Measurements from ENCODE around the gene MERTK. TPM values are rescaled to one million over a fixed set of nuclear protein-coding genes. Genes with fewer than 3 reads are reported as not detected.

MERTK gene
- total RNA-seq, 1 experiment from 2014 or later, result 2.1 TPM

GRCh38 chr2:112048887-112049286 is 150.5 kb downstream of the MERTK start:
- DNase-seq, result peak; percentile 44
- Mint-ChIP-seq H3K9me3 (ENCODE audit: low read depth, unreplicated experiment) (no peaks in the 10 kb centered on the region), H3K36me3 (ENCODE audit: insufficient read depth, unreplicated experiment) (no peaks in the 10 kb centered on the region), H3K27me3 (ENCODE audit: unreplicated experiment) (peaks cover 5% of the 10 kb centered on the region), H3K27ac (ENCODE audit: unreplicated experiment) (no peak overlapping the region), H3K4me3 (ENCODE audit: low read depth, unreplicated experiment) (no peak overlapping the region), H3K4me1 (ENCODE audit: low read depth, unreplicated experiment) (peaks cover 17% of the 10 kb centered on the region)
- CTCF ChIA-PET, result interaction anchor here (0.8 to 1.4 kb wide), 3 partner anchors 27 to 161 kb away, joined by 3 to 8 read pairs (median 3); partner anchors contain the start of gene MERTK
- BruUV-seq (replicated peaks), result no TSS peak
- intact Hi-C loops (cut with micrococcal nuclease; ENCODE audit: unreplicated experiment), result loop anchor here (1.0 kb wide), 2 partner anchors 149 to 162 kb away; no protein-coding TSS in a partner anchor
- peak; percentile 33 for TF ChIP-seq CTCF (IDR thresholded peaks at IDR 0.05; ENCODE audit: unreplicated experiment)

DNA sequence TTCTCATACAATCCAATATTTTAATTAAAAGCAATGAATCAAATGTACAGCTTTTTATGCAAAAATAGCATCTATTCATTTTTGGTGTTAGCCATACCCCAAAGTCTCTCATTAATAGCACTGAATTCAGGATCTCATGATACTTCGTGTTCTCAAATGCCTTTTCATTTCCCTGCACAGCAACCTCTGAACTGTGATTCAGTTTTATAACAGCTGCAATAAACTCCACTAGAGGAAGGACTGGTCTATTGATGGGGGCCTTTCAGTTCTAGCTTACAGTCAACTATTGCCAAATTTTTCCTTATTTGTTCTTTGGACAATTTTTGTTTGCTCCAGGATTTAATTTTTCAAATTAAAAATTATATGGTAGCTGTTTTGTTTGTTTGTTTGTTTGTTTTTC is 151.9 kb downstream of the MERTK start:
- intact Hi-C loops (cut with micrococcal nuclease; ENCODE audit: unreplicated experiment), result loop anchor here (10.0 kb wide), 1 partner anchor 64 kb away; no protein-coding TSS in a partner anchor
- no peak for DNase-seq
- Mint-ChIP-seq H3K4me3 (ENCODE audit: low read depth, unreplicated experiment) (no peak overlapping the region), H3K4me1 (ENCODE audit: low read depth, unreplicated experiment) (peaks cover 17% of the 10 kb centered on the region), H3K36me3 (ENCODE audit: insufficient read depth, unreplicated experiment) (peaks cover 12% of the 10 kb centered on the region), H3K27me3 (ENCODE audit: unreplicated experiment) (no peaks in the 10 kb centered on the region), H3K27ac (ENCODE audit: unreplicated experiment) (no peak overlapping the region), H3K9me3 (ENCODE audit: low read depth, unreplicated experiment) (no peaks in the 10 kb centered on the region)
- CTCF ChIA-PET, result interaction anchor here (1.4 kb wide), 1 partner anchor 26 kb away, joined by 3 read pairs; no protein-coding TSS in a partner anchor
- BruUV-seq (replicated peaks), result no TSS peak
- TF ChIP-seq CTCF (IDR thresholded peaks at IDR 0.05; ENCODE audit: unreplicated experiment), result no peak

DNA sequence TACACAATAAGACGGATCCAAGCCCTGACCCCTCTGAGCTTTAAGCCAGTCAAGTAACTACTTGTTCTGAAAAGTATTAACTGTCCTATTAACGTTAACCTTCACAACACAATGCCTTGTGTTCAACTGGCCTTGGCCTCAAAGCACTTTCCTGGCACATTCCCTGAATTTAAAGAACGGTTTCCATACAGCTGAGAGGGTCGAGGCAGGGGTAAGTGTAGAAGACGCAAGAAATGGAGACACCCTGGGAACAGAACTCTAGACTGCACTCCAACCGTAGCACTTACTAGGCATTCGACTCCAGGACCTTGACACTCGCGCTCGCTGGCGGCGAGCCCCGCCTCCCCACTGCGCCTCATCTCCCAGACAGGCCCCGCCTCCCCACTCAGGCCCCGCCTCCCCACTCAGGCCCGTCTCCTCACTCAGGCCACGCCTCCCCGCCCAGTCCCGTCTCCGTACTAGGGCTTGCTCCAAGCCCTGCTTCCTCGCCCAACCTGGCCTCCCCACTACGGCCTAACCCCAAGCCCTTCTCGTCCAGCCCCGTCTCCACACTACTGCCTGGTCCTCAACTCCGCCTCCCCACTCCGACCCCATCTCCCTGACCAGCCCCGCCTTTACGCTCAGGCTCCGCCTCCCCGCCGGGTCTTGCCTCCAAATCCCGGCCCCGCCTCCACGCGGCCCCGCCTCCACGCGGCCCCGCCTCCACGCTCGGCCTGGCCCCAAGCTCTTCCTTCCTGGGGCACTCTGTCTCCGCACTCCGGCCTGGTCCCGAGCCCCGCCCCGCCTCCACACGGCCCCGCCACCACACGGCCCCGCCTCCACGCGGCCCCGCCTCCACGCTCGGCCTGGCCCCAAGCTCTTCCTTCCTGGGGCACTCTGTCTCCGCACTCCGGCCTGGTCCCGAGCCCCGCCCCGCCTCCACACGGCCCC is 155.8 kb downstream of the MERTK start:
- CTCF ChIA-PET, result interaction anchor here (0.7 to 1.5 kb wide), 5 partner anchors 21 to 166 kb away, joined by 3 to 5 read pairs (median 4); no protein-coding TSS in a partner anchor
- Mint-ChIP-seq H3K4me1 (ENCODE audit: low read depth, unreplicated experiment) (peaks cover 31% of the 10 kb centered on the region), H3K9me3 (ENCODE audit: low read depth, unreplicated experiment) (no peaks in the 10 kb centered on the region), H3K27me3 (ENCODE audit: unreplicated experiment) (no peaks in the 10 kb centered on the region), H3K27ac (ENCODE audit: unreplicated experiment) (peak overlapping the region; percentile 76), H3K36me3 (ENCODE audit: insufficient read depth, unreplicated experiment) (peaks cover 34% of the 10 kb centered on the region), H3K4me3 (ENCODE audit: low read depth, unreplicated experiment) (peak overlapping the region; percentile 78)
- peak; percentile 99 for DNase-seq
- BruUV-seq (replicated peaks), result no TSS peak
- intact Hi-C loops (cut with micrococcal nuclease; ENCODE audit: unreplicated experiment), result loop anchor here (10.0 kb wide), 1 partner anchor 61 kb away; no protein-coding TSS in a partner anchor
- no peak for TF ChIP-seq CTCF (IDR thresholded peaks at IDR 0.05; ENCODE audit: unreplicated experiment)

GRCh38 chr2:112054847-112055729 is 156.7 kb downstream of the MERTK start, which contains the start of gene TMEM87B:
Gene TMEM87B, plus strand, starts transcription at chr2:112055269. Its CDS starts 323 bp downstream, at chr2:112055592.
- intact Hi-C loops (cut with micrococcal nuclease; ENCODE audit: unreplicated experiment), result loop anchor here (10.0 kb wide), 1 partner anchor 60 kb away; no protein-coding TSS in a partner anchor
- peaks cover 25% of the 10 kb centered on the region for H3K4me1 Mint-ChIP-seq (ENCODE audit: low read depth, unreplicated experiment)
- H3K36me3 Mint-ChIP-seq (ENCODE audit: insufficient read depth, unreplicated experiment), result peaks cover 34% of the 10 kb centered on the region

More at GRCh38 chr2:112054847-112055729, 156.7 kb downstream of the MERTK start, which contains the start of gene TMEM87B:
- Mint-ChIP-seq H3K27ac (ENCODE audit: unreplicated experiment) (peak within 1 kb of the TSS; percentile 80), H3K9me3 (ENCODE audit: low read depth, unreplicated experiment) (no peaks in the 10 kb centered on the region), H3K27me3 (ENCODE audit: unreplicated experiment) (no peaks in the 10 kb centered on the region), H3K4me3 (ENCODE audit: low read depth, unreplicated experiment) (peak within 1 kb of the TSS; percentile 78)
- no peak for TF ChIP-seq CTCF (IDR thresholded peaks at IDR 0.05; ENCODE audit: unreplicated experiment)
- peak; percentile 98 for DNase-seq
- CTCF ChIA-PET, result interaction anchor here (0.6 to 1.5 kb wide), 6 partner anchors 21 to 214 kb away, joined by 3 to 5 read pairs (median 4); no protein-coding TSS in a partner anchor
- BruUV-seq (replicated peaks), result no TSS peak
